ENCODE data around the gene PNMA8A.

DNA sequence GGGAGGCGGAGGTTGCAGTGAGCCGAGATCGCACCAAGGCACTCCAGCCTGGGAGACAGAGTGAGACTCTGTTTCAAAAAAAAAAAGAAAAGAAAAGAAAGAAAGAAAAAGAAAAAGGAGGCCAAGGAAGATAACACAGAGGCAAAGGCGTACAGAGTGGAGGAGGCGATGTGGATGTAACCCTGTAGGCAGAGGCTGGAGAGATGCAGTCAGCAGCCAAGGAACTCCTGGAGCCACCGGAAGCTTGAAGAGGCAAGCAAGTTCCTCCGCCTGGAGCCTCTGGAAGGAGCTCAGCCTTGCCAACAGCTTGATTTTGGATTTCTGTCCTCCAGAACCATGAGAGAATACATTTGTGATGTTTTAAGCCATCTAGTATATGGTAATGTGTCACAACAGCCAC lies 51.3 kb downstream of the PNMA8A start:
- TF ChIP-seq, protein P1, sequence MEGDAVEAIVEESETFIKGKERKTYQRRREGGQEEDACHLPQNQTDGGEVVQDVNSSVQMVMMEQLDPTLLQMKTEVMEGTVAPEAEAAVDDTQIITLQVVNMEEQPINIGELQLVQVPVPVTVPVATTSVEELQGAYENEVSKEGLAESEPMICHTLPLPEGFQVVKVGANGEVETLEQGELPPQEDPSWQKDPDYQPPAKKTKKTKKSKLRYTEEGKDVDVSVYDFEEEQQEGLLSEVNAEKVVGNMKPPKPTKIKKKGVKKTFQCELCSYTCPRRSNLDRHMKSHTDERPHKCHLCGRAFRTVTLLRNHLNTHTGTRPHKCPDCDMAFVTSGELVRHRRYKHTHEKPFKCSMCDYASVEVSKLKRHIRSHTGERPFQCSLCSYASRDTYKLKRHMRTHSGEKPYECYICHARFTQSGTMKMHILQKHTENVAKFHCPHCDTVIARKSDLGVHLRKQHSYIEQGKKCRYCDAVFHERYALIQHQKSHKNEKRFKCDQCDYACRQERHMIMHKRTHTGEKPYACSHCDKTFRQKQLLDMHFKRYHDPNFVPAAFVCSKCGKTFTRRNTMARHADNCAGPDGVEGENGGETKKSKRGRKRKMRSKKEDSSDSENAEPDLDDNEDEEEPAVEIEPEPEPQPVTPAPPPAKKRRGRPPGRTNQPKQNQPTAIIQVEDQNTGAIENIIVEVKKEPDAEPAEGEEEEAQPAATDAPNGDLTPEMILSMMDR (IDR thresholded peaks at IDR 0.05) = no peak
- TF ChIP-seq POLR2A (IDR thresholded peaks at IDR 0.05; ENCODE audit: low read depth) = no peak

Measured in esophagus muscularis mucosa (tissue), 3 donors.